SK-N-SH (cell line): Measurements from ENCODE around the gene PWP2. TPM values are rescaled to one million over a fixed set of nuclear protein-coding genes. Genes with fewer than 3 reads are reported as not detected.

Source experiments
- CTCF ChIA-PET: fragments of 300-600, 350-600 bp; formaldehyde crosslinking; extraction: SDS; loops from one replicate; lab custom pipeline; 2021; lab: Yijun Ruan, JAX
- POLR2A ChIA-PET: fragments of 350-600 bp; sonication (Branson Sonifier 250); formaldehyde crosslinking; extraction: SDS; loops from one replicate; lab custom pipeline; 2020; ENCODE audit warnings: antibody characterized with exemption, inconsistent platforms; lab: Yijun Ruan, JAX
- DNase-seq: peaks from one replicate; pipeline ENCODE4 v3.0.0; 2012
- H2AFZ ChIP-seq: fragments of 200-600 bp; sonication (generic); 2 replicates; pipeline ENCODE4 v1.8.1; 2016; ENCODE audit warnings: antibody characterized with exemption, mild to moderate bottlenecking, low read depth
- H3F3A ChIP-seq: fragments of 200-600 bp; sonication (generic); replicated peaks from 2 replicates; pipeline ENCODE3; 2016; ENCODE audit warnings: antibody characterized with exemption, mild to moderate bottlenecking; ENCODE audit not compliant: insufficient read depth
- H3K27ac ChIP-seq, 2 experiments: fragments of 200-500 bp in 1 of 2; fragments of 200-600 bp in 1 of 2; sonication (Bioruptor generic) in 1 of 2; sonication (generic), shearing (Covaris generic) in 1 of 2; 2 replicates each; pipeline versions ENCODE4 v1.5.1 to v1.6.1; 2014 to 2016; ENCODE audit warnings: low read depth in 2 of 2, inconsistent platforms in 1 of 2, low read length in 1 of 2, mild to moderate bottlenecking in 1 of 2, mixed read lengths in 1 of 2
- H3K27me3 ChIP-seq: fragments of 200-600 bp; sonication (generic), shearing (Covaris generic); 2 replicates; pipeline ENCODE4 v1.6.1; 2016; ENCODE audit warnings: mixed run types; ENCODE audit not compliant: insufficient read depth
- H3K36me3 ChIP-seq, 2 experiments: fragments of 200-500 bp in 1 of 2; fragments of 200-600 bp in 1 of 2; sonication (Bioruptor generic) in 1 of 2; sonication (generic) in 1 of 2; replicated peaks in 1 of 2; 2 replicates each; pipeline versions ENCODE3 to v1.5.1; 2014 to 2016; ENCODE audit warnings: low read length in 1 of 2, mild to moderate bottlenecking in 1 of 2; ENCODE audit not compliant: insufficient read depth in 2 of 2, control insufficient read depth in 1 of 2
- H3K4me1 ChIP-seq, 2 experiments: fragments of 200-500 bp in 1 of 2; fragments of 200-600 bp in 1 of 2; sonication (Bioruptor generic) in 1 of 2; sonication (generic), shearing (Covaris generic) in 1 of 2; 2 replicates each; pipeline versions ENCODE4 v1.5.1 to v1.6.1; 2014 to 2016; ENCODE audit warnings: low read depth in 1 of 2, low read length in 1 of 2, mixed run types in 1 of 2; ENCODE audit not compliant: insufficient read depth in 2 of 2, control insufficient read depth in 1 of 2
- H3K4me2 ChIP-seq: fragments of 200-600 bp; sonication (generic), shearing (Covaris generic); 2 replicates; pipeline ENCODE4 v1.6.1; 2017; ENCODE audit warnings: mixed run types
- H3K4me3 ChIP-seq, 2 experiments: fragments of 200-500 bp in 1 of 2; fragments of 200-600 bp in 1 of 2; sonication (Bioruptor generic) in 1 of 2; sonication (generic), shearing (Covaris generic) in 1 of 2; 2 replicates each; pipeline versions ENCODE4 v1.5.1 to v1.8.1; 2014 to 2016; ENCODE audit warnings: low read depth in 2 of 2, inconsistent platforms in 1 of 2, low read length in 1 of 2, mild to moderate bottlenecking in 1 of 2, mixed read lengths in 1 of 2, moderate library complexity in 1 of 2
- H3K79me2 ChIP-seq: fragments of 200-600 bp; sonication (generic); 2 replicates; pipeline ENCODE4 v1.8.1; 2017; ENCODE audit warnings: mild to moderate bottlenecking; ENCODE audit not compliant: insufficient read depth
- H3K9ac ChIP-seq: fragments of 200-600 bp; sonication (generic); 2 replicates; pipeline ENCODE4 v1.6.1; 2017; ENCODE audit warnings: mixed run types
- H3K9me2 ChIP-seq: fragments of 200-600 bp; sonication (generic); 2 replicates; pipeline ENCODE4 v1.6.1; 2017; ENCODE audit warnings: mixed run types
- H3K9me3 ChIP-seq: fragments of 200-600 bp; sonication (generic); 2 replicates; pipeline ENCODE4 v1.6.1; 2017; ENCODE audit warnings: mixed run types, mild to moderate bottlenecking, moderate library complexity
- H4K20me1 ChIP-seq: fragments of 200-600 bp; sonication (generic); 2 replicates; pipeline ENCODE4 v1.6.1; 2017; ENCODE audit warnings: mild to moderate bottlenecking, mixed run types; ENCODE audit not compliant: insufficient read depth
- CHD2 ChIP-seq: fragments of 150-350 bp; IDR thresholded peaks from 2 replicates; pipeline ENCODE4 v1.6.1; 2018; ENCODE audit warnings: low read length; ENCODE audit not compliant: partially characterized antibody
- ELF1 ChIP-seq: IDR thresholded peaks from 2 replicates; pipeline ENCODE4 v1.4.0; 2012
- EP300 ChIP-seq, 2 experiments: IDR thresholded peaks; 2 replicates each; pipeline versions ENCODE4 v1.4.0 to v1.6.1; 2012; ENCODE audit warnings: borderline replicate concordance in 1 of 2, low read depth in 1 of 2, low read length in 1 of 2
- FOSL2 ChIP-seq: IDR thresholded peaks from 2 replicates; pipeline ENCODE4 v1.4.0; 2012; ENCODE audit warnings: low read depth, mild to moderate bottlenecking, moderate library complexity, borderline replicate concordance
- FOXM1 ChIP-seq: IDR thresholded peaks from 2 replicates; pipeline ENCODE4 v1.4.0; 2012; ENCODE audit warnings: low read depth, mild to moderate bottlenecking
- IRF3 ChIP-seq: fragments of 150-350 bp; IDR thresholded peaks from 2 replicates; pipeline ENCODE4 v1.6.1; 2016; ENCODE audit warnings: mild to moderate bottlenecking, low read depth, low read length
- JUND ChIP-seq: IDR thresholded peaks from 2 replicates; pipeline ENCODE4 v1.4.0; 2012
- MEF2A ChIP-seq: IDR thresholded peaks from 2 replicates; pipeline ENCODE4 v1.4.0; 2012; ENCODE audit warnings: low read depth, borderline replicate concordance
- MXI1 ChIP-seq: IDR thresholded peaks from 2 replicates; pipeline ENCODE4 v1.6.1; 2012; ENCODE audit warnings: mild to moderate bottlenecking, low read depth, low read length, improper control_type of control experiment
- NRF1 ChIP-seq: IDR thresholded peaks from 2 replicates; pipeline ENCODE4 v1.6.1; 2012; ENCODE audit warnings: low read depth, mild to moderate bottlenecking, low read length
- POLR2AphosphoS5 ChIP-seq: IDR thresholded peaks from 2 replicates; pipeline ENCODE4 v1.6.1; 2012; ENCODE audit warnings: low read depth, low read length
- RAD21 ChIP-seq: IDR thresholded peaks from 2 replicates; pipeline ENCODE4 v1.6.1; 2012; ENCODE audit warnings: mild to moderate bottlenecking, low read length
- REST ChIP-seq: IDR thresholded peaks from 2 replicates; pipeline ENCODE4 v1.6.1; 2012; ENCODE audit warnings: mild to moderate bottlenecking, low read depth, low read length, moderate library complexity
- RXRA ChIP-seq: IDR thresholded peaks from 2 replicates; pipeline ENCODE4 v1.4.0; 2012; ENCODE audit warnings: low read depth, mild to moderate bottlenecking, borderline replicate concordance
- SIN3A ChIP-seq: IDR thresholded peaks from 2 replicates; pipeline ENCODE4 v1.6.1; 2012; ENCODE audit warnings: low read depth, mild to moderate bottlenecking, low read length, moderate library complexity, borderline replicate concordance
- YY1 ChIP-seq: IDR thresholded peaks from 2 replicates; pipeline ENCODE4 v1.4.0; 2012; ENCODE audit warnings: low read depth, mild to moderate bottlenecking
- WGBS: methylation state at CpG from one replicate; pipeline ENCODE4 v1.1.6; 2017; ENCODE audit warnings: low lambda C conversion rate; 5-methylcytosine and 5-hydroxymethylcytosine counted together
- polyA plus RNA-seq, 3 experiments: library from polyadenylated mRNA; depleted of rRNA; stranded (reverse); fragments of >200 nt; gene quantifications; 2 replicates each; pipeline ENCODE4 v1.2.3, GENCODE V29; 2012
- TF ChIP-seq, protein P1 (sequence below): IDR thresholded peaks from 2 replicates; pipeline ENCODE4 v1.4.0; 2012; ENCODE audit warnings: low read depth

The PWP2 gene
- polyA plus RNA-seq, 1 of the 3 experiments (the other 2 are of a cell fraction): 6.0 TPM

- Histone ChIP-seq H3K27me3 (no peaks in the 10 kb centered on the region), H3K4me3 (no peak overlapping the region), H3K9me3 (no peaks in the 10 kb centered on the region), H3K9me2 (no peaks in the 10 kb centered on the region), H3K36me3 (peaks cover 20 to 54% of the 10 kb centered on the region in 2 experiments), H3K9ac (no peak overlapping the region), H3K27ac (no peak overlapping the region), H3K79me2 (peaks cover 48% of the 10 kb centered on the region), H2AFZ (no peak overlapping the region), H4K20me1 (peaks cover 6% of the 10 kb centered on the region), H3F3A (peaks cover 3% of the 10 kb centered on the region), H3K4me2 (no peak overlapping the region), H3K4me1 (no peaks in the 10 kb centered on the region; a peak in 1 of 4 replicates)
- CTCF ChIA-PET: interaction anchor here (2.1 kb wide), 1 partner anchor 11 kb away, joined by 5 read pairs; no protein-coding TSS in a partner anchor
- POLR2A ChIA-PET: interaction anchor here (0.6 kb wide), 1 partner anchor 9 kb away, joined by 3 read pairs; no protein-coding TSS in a partner anchor
- no peak for DNase-seq
- no peak for TF ChIP-seq MEF2A
- TF ChIP-seq POLR2AphosphoS5: no peak
- no peak for TF ChIP-seq SIN3A
- TF ChIP-seq NRF1: no peak
- no peak for TF ChIP-seq EP300 (IDR thresholded peaks at IDR 0.05; ENCODE audit: borderline replicate concordance in 1 of 2, low read depth in 1 of 2, low read length in 1 of 2)
- TF ChIP-seq FOSL2: no peak
- TF ChIP-seq, protein P1, sequence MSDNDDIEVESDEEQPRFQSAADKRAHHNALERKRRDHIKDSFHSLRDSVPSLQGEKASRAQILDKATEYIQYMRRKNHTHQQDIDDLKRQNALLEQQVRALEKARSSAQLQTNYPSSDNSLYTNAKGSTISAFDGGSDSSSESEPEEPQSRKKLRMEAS: no peak
- TF ChIP-seq IRF3: no peak
- TF ChIP-seq ELF1: no peak
- no peak for TF ChIP-seq REST
- TF ChIP-seq FOXM1: no peak
- no peak for TF ChIP-seq CHD2
- TF ChIP-seq RXRA: no peak
- TF ChIP-seq MXI1: no peak
- no peak for TF ChIP-seq YY1
- TF ChIP-seq JUND: no peak
- no peak for TF ChIP-seq RAD21
- 99% methylated on average over 12 of the region's 15 CpGs for WGBS
These were observed 35.1 kb upstream of the PWP2 start for GRCh38 chr21:44072111-44072510.
